G401 (cell line): ENCODE results near the gene LANCL3. TPM values are rescaled to one million over a fixed set of nuclear protein-coding genes. Genes with fewer than 3 reads are reported as not detected.
A peak's percentile ranks its signal among the peaks of the same experiment; 100 is the strongest.
"Not testable (repeated sequence)": the region's sequence is repeated elsewhere in the genome, so short reads cannot be mapped to it uniquely, and the experiment has no call there.

Experiments
- DNase-seq: peaks from one replicate; pipeline ENCODE4 v3.0.0-alpha.2; 2015; ENCODE audit warnings: low spot score
- in situ Hi-C: cut with HindIII; loops from 2 replicates; pipeline ENCODE4 v1.10.0; 2016; ENCODE audit warnings: low sequenced_read_pairs, mixed read lengths
- total RNA-seq: library from RNA; depleted of rRNA; stranded (reverse); fragments of >200 nt; shearing (Covaris generic); gene quantifications from 2 replicates; pipeline ENCODE4 v1.2.3, GENCODE V29; 2014; rRNA removed

Gene LANCL3
- total RNA-seq, result not detected in 2 replicates

DNA sequence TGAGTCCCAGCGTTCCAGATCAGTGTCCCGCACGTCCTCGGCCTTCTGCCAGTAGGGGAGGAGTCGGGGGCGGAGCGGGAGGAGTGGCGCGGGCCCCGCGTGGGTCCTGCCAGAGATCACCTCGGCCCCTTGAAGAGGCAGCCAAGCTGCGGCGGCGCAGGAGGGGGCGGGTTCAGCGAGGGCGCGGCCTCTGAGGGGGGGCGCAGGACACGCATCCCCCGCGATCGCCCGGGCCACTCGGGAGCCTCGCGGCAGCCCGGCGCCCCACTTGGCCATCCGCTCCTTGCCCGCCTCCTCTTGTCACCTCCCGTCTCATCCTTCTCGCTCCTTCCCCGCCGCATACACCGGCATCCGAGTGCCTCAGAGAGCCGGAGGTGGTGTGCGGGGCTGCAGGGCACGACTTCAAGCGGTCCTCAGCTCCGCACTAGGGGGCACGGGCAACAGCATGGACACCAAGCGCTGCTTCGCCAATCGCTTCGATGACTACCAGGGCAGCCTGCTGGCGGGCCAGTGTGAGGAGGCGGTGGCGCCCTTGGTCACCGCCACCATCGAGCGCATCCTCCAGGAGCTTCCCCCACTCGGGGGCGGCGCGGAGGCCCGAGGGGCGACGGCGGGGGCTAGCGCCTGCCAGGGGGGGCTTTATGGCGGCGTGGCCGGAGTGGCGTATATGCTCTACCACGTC, at the start of gene LANCL3:
LANCL3 (plus strand) TSS at position 236 of the 682 bp plus-strand sequence; CDS start at position 446, 210 bp downstream.
- in situ Hi-C loops, result not testable (repeated sequence)
- DNase-seq, result peak; percentile 10

DNA sequence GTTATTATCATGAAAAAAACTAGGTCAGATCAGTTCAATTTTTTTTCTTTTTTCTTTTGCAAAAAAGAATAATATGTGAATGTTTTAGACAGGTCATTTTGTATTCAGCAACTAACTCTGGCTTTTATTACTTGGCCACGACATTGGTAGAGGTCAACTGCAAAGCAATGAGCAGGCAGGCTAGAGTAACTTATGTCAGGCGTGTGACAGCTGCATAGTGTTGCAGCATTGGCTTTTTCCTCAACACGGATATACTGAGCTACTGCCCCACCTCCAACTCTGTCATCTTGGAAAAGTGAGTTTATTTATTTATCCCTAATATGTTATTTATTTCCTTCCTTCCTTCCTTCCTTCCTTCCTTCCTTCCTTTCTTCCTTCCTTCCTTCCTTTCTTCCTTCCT, 47.8 kb upstream of the LANCL3 start:
- in situ Hi-C loops, DNase-seq: not testable (repeated sequence)

DNA sequence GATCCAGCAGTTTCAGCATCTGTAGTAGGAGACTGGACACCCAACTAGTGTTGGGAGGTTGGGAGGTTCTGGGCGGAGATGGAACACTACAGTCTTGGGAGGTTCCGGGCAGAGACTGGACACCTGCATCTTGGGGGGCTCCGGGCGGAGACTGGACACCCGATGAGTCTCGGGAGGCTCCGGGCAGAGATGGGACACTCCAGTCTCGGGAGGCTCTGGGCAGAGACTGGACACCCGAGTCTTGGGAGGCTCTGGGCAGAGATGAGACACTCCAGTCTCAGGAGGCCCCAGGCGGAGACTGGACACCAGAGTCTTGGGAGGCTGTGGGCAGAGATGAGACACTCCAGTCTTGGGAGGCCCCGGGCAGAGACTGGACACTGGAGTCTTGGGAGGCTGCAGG, 29.5 kb upstream of the LANCL3 start:
- in situ Hi-C loops, result no loop called here
- no peak for DNase-seq

DNA sequence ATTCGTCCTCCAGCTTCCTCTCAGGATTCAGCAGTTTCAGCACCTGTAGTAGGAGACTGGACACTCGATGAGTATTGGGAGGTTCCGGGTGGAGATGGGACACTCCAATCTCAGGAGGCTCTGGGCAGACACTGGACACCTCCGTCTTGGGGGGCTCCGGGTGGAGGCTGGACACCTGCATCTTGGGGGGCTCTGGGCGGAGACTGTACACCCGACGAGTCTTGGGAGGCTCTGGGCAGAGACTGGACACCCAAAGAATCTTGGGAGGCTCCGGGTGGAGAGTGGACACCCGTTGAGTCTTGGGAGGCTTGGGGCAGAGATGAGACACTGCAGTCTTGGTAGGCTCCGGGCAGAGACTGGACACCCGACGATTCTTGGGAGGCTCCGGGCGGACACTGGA, 28.7 kb upstream of the LANCL3 start:
- no peak for DNase-seq
- in situ Hi-C loops, result no loop called here

DNA sequence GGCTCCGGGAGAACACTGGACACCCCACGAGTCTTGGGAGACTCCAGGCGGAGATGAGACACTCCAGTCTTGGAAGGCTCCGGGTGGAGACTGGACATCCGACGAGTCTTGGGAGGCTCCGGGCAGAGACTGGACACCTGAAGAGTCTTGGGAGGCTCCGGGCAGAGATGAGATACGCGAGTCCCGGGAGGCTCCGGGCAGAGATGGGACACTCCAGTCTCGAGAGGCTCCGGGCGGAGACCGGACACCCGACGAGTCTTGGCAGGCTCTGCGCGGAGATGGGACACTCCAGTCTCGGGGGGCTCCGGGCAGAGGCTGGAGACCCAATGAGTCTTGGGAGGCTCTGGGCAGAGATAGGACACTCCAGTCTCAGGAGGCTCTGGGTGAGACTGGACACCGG, 28.1 kb upstream of the LANCL3 start:
- in situ Hi-C loops, result no loop called here
- no peak for DNase-seq

DNA sequence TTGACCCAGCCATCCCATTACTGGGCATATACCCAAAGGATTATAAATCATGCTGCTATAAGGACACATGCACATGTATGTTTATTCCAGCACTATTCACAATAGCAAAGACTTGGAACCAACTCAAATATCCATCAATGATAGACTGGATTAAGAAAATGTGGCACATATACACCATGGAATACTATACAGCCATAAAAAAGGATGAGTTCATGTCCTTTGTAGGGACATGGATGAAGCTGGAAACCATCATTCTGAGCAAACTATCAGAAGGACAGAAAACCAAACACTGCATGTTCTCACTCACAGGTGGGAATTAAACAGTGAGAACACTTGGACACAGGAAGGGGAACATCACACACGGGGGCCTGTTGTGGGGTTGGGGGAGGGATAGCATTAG, 26.9 kb upstream of the LANCL3 start:
- DNase-seq, in situ Hi-C loops: not testable (repeated sequence)

DNA sequence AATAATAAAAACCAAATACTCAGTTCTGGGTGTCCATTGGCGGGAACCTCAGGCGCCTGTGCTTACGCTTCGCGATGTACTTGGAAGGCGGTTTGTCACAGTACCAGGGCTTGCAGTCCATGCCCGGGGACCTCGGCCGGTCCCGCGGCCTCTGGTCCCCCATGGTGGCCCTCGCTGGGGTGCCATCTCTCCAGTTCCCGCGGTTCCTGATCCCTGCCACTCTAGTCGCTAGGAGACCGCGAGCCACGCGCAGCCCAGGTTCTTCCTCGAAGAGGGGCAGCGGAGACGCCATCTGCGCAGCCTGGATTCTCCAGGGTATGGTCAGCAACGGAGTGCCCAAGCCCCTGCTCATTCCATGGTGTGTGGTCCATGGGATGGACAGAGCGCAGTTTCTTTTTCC, 26.4 kb upstream of the LANCL3 start:
- no peak for DNase-seq
- in situ Hi-C loops, result no loop called here

DNA sequence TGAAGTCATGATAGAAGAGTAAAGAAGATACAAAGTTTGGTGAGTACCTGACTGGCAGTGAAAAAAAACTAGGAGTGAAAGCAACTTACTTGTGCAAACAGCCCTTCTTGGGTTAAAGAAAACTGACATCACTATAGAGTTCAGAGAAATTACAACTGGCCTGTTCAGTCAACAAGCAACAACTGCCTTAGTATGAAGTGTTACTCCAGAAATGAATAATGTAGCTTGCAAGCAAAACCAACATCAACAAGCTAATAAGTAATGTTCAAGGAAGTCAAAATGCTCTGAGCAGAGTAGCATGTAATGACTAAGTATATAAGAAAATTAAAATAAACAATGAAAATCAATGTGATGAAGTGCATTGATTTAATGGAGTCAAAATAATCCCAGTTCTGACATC, 21.8 kb upstream of the LANCL3 start:
- DNase-seq, in situ Hi-C loops: not testable (repeated sequence)

DNA sequence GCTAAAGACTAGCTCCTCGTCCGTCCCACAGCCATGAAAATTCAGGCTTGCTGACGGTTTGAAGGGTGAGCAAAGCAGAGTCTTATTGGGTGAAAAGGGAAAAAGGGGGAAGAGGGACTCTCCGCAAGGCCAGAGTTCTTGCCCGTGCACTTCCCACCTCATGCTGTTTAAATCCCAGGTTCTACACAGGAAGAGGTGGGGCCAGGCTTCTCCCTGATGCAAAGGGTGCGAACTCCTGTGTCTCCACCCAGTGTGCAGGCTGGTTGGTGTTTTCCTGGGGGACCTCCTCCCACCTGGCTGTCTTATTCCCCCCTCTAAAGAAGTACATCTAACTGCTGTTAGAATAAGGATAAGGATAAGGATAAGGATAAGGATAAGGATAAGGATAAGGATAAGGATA, 18.0 kb upstream of the LANCL3 start:
- in situ Hi-C loops, result no loop called here
- no peak for DNase-seq

DNA sequence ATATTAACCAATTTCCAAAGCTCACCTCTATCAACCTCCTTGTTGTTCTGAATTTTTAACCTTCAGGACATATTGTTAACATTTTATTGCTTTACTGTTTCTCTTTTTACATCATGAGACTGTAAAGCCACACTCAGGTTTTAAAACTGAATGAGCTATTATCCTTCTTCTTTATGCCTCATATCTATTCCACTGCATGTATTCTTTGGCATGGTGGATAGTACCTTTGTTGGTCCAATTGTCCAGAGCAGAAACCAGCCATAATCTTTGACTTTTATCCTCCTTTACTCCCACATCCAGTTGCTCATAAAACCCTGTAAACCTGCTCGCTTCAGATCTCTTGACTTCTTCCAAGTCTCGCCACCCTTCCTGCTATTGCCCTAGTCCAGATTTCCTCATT, 6.2 kb upstream of the LANCL3 start:
- in situ Hi-C loops, DNase-seq: not testable (repeated sequence)

DNA sequence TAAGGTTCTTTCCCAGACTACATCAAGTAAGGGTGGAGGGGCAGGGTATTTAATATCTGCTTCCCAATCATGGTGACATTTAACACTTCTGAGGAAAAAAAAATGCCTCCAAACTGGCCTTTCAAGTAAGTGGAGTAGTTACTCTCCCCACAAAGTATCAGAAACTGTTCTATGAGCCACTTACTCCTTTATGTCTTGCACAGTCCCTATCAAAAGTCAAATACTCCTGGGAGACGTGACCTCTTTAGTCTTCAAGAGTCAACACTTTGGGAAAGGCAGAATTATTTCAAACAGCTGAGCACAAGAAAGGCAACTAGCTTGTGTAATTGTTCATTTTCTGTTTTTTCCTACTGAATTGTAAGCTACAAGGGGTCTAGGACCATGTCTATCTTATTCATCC, 1.1 kb upstream of the LANCL3 start:
- DNase-seq, in situ Hi-C loops: not testable (repeated sequence)

DNA sequence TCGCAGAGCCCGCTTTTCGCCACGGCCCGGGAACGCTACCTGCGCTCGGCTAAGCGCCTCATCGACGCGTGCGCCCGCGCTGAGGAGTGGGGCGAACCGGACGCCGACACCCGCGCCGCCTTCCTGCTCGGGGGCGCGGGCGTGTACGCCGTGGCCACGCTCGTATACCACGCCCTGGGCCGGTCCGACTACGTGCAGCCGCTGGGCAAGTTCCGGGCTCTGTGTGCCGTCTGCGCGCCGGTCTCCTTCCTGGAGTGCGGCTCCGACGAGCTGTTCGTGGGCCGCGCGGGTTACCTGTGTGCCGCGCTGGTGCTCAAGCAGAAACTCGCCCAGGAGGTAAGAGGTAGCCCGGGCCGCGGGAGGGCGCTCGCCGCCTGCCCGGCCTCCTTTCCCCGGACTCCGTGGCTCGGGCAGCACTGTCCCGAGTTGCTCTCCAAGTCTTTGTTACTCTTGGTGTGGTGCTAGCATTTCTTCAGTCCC, 687 bp downstream of the LANCL3 start:
- DNase-seq, in situ Hi-C loops: not testable (repeated sequence)

DNA sequence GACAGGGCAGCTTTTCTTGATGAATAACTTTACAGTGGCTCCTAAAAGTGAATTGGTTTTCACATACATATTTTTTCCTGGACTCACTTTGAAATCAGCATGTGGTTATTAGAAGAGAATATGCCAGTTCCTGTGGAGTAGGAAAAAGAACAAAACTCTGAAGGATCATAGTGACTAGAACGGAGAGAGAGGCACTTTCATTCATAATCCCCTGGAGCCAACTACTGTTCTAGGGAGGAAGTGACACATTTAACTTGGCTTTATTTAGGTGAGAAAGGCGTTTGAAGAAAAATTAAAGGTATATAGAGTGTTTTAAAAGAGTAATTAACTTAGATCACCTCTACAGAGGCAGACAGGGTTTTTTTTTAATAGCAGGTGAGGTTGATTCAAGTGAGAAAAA, 1.7 kb downstream of the LANCL3 start:
- in situ Hi-C loops, DNase-seq: not testable (repeated sequence)

DNA sequence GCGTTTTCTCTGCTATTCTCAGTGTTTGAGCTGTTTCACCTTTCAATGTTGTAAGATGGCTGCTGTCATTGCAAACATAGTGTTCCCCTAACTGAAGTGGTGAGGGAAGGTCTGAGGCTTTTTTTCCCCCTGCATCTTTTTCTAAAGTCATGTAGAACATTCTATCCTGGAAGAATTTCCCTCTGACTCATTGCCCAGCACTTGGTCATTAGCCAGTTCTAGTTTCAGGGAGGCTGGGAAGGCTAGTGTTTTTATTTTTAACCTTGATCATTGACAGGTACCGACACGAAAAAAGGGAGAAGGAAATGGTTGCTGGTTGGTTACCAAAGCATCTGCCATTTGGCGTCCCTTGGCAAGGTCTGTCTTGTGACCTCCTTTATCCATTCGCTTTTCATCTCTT, 6.6 kb downstream of the LANCL3 start:
- in situ Hi-C loops, result no loop called here
- no peak for DNase-seq

DNA sequence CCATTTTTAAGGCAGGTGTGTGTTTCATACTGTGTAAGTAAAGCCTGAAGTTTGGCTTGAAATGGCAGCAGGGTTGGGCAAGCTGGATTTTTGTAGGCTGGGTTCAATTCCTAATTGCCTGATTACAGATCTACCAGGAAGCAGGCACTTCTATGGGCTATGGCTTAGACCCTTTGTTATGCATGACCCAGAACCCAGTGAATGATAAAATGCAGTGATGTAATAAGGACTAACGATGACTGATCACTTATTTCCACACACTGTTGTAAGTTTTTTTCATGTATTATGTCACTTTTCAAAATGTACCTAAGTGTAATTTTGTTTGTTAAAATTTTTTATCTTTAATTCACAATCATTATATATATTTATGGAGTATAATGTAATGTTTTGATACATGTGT, 8.6 kb downstream of the LANCL3 start:
- DNase-seq, result no peak
- in situ Hi-C loops, result no loop called here

DNA sequence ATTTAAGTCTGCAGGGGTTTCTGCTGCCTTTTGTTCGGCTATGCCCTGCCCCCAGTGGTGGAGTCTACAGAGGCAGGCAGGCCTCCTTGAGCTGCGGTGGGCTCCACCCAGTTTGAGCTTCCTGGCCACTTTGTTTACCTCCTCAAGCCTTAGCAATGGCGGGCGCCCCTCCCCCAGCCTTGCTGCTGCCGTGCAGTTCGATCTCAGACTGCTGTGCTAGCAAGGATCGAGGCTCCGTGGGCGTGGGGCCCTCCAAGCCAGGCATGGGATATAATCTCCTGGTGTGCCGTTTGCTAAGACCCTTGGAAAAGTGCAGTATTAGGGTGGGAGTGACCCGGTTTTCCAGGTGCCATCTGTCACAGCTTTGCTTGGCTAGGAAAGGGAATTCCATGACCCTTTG, 15.9 kb downstream of the LANCL3 start:
- DNase-seq, in situ Hi-C loops: not testable (repeated sequence)

DNA sequence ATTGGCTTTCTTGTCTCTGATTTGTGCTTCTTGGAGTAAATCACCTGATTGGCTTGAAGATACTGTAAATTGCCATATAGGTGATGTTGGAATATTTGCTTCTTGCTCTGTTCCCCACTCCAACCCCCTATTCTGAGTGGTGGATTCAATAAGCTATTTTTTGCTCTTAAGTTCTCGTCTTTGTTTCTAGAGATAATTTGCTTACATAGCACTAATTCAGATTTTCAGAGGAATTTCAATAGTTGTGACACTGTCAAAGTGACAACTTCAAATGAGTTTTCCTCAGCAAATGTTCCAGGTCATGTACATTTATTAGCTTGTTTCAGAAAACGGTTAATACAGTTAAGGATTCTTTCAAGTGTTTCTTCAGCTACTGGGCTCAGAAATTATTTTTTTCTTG, 18.6 kb downstream of the LANCL3 start:
- in situ Hi-C loops, result no loop called here
- no peak for DNase-seq

DNA sequence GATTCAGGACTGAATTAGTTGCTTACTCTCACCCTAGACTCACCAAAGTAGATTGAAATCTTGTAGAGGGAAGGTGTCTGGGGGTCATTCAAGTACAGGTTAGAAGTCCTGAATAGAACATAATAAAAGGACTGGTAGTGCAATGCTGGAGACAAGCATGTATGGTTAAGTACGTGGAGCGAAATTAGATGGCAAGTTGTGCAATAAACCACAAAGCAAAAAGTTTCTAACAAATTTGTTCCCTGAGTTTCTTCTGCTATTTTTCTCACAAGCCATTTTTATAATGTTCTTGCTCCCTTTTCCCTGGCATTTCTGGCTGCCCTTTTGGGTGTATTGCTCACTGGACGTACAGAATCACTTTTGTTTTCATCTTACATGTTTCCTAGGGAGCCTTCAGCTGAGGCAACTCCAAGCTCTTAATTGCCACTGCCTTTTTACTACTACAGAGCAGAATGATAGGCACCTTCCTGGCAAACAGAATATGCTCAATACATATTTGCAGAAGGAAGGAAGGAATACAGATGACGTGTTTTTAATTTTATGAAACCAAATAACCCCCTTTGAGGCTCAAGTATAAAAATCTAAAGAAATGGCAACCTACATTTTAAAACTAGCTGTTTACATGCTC, 23.4 kb downstream of the LANCL3 start:
- DNase-seq, result no peak
- in situ Hi-C loops, result no loop called here

DNA sequence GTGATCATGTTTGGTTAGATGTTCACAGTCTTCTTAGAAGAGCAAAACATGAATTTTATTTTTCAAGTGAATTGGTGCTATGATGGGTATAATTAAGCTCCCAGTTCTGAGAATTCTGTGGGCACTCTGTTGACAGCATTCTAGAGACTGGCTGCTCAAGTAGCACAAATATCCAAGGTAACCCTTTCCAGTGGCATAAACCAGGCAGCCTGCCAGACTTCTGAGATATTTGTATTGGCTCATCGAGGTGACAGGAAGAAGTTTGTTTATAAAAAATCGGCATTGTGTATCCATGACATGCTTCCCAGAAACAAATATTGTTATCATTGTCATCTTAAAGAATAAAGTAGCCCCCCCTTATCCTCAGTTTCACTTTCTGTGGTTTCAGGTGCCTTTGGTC, 28.3 kb downstream of the LANCL3 start:
- no peak for DNase-seq
- in situ Hi-C loops, result no loop called here

DNA sequence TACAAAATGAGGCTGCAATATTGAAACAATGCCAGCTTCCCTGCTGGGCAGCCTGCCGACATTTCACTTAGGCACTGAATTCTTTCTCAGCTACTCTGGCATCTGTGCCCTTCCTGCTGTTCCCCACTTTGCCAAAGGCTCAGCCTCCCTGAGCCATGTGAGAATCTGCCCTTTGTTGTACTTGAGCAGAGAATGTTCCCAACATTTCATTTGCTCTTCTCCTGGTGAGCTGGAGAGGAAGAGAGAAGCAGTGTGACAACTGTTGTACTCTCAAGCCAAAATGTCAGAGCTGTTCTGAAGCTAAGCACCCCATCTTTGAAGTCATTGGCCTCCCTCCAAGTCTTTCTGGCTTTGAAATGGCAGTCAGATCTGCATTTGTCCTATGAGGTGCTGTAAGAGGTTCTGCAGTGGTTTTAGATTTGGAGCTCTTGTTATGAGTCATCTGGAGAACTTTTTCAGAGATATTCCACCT, 32.5 kb downstream of the LANCL3 start:
- peak; percentile 43 for DNase-seq
- in situ Hi-C loops, result no loop called here

DNA sequence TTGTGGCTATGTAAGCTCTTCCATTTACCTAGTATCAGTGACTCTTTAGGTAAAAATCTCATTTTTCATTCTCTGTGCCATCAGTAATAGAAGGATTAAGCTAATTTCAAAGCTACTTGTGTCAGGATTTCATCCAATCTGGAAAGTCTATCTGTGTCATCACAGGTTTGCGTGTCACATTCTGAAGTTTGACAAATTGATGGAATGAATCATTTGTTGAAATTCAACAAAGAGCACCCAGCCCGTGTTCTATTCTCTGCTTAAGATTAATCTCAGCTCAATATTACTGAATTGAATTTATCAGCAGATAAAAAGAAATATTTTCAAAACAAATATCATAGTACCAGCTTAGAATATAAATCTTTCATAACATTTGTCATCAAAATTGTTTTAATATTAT, 35.8 kb downstream of the LANCL3 start:
- in situ Hi-C loops, result no loop called here
- DNase-seq, result no peak
